KOPT-K1 (cell line): ENCODE data around the gene DUS4L.

Experiments
- H3K27ac ChIP-seq: fragments of 200-600 bp; sonication (generic); 2 replicates; pipeline ENCODE4 v1.5.1; 2016; ENCODE audit warnings: antibody characterized with exemption, mild to moderate bottlenecking, low read depth, low read length; ENCODE audit not compliant: poor library complexity, severe bottlenecking
- H3K36me3 ChIP-seq: fragments of 200-600 bp; sonication (generic); 2 replicates; pipeline ENCODE4 v1.5.1; 2017; ENCODE audit warnings: antibody characterized with exemption, mild to moderate bottlenecking, low read length, moderate library complexity; ENCODE audit not compliant: insufficient read depth
- H3K9me3 ChIP-seq: fragments of 200-600 bp; sonication (generic); 2 replicates; pipeline ENCODE4 v1.5.1; 2017; ENCODE audit warnings: antibody characterized with exemption, low read length, mild to moderate bottlenecking; ENCODE audit not compliant: insufficient read depth, poor library complexity, severe bottlenecking

Gene DUS4L

DNA sequence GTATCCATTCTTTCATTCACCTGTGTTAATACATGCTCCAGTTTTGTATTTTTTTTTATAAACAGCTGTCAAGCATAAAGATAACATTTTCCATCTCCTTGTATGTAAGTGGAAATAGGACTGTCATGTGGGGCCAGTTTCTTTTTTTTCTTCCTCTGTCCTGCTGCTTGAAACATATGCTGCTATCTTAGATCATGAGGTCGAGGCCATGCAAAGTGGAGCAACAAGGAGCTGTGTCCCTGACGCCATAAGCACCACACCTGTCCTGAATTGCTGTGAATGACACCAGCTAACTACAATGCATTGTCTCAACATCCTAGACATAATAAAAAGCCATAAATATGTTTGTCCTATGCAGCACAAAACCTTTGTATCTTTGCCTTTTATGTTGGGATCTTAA is 59.1 kb downstream of the DUS4L start:
- Histone ChIP-seq H3K36me3 (peaks cover 17% of the 10 kb centered on the region), H3K27ac (no peak overlapping the region)

DNA sequence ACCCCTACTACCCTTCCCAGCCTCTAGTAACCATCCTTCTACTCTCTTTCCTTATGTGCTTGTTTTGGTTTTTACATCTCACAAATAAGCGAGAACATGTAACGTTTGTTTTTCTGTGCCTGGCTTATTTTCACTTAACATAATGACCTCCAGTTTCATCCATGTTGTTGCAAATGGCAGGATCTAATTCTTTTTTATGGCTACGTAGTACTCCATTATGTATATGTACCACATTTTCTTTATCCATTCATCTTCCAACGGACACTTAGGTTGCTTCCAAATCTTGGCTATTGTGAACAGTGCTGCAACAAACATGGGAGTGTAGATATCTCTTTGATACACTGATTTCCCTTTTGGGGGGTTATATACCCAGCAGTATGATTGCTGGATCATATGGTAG is 63.2 kb downstream of the DUS4L start:
- Histone ChIP-seq H3K9me3 (no peaks in the 10 kb centered on the region), H3K27ac (no peak overlapping the region), H3K36me3 (peaks cover 16% of the 10 kb centered on the region; the same call in 1 of the 2 replicates)

More for the DNA sequence above, 59.1 kb downstream of the DUS4L start:
- no peaks in the 10 kb centered on the region for H3K9me3 ChIP-seq
